Subcutaneous adipose tissue (tissue), 4 donors: Measurements from ENCODE around the gene LGALS4. TPM values are rescaled to one million over a fixed set of nuclear protein-coding genes. Genes with fewer than 3 reads are reported as not detected.

ENCODE experiments used
- CTCF ChIP-seq: fragments of 450-650 bp; IDR thresholded peaks from one replicate; pipeline ENCODE4 v1.5.1; 2016; ENCODE audit warnings: low read depth, mild to moderate bottlenecking, control low read depth, antibody characterized with exemption, moderate library complexity
- small RNA-seq: library from RNA; depleted of rRNA; stranded (forward); fragments of <200 nt; gene quantifications from one replicate; pipeline ENCODE3, GENCODE V24; 2016
- total RNA-seq, 4 donors: library from RNA; depleted of rRNA; stranded (reverse); fragments of >200 nt; gene quantifications; one replicate each; pipeline ENCODE4 v1.1.0, GENCODE V29; 2016

The LGALS4 gene
- total RNA-seq, 4 donors from 2014 or later = 1.9 to 4.5 (median 4.4) TPM; not detected in 1

GRCh38 chr19:38769635-38770211 lies 43.0 kb downstream of the LGALS4 start:
- TF ChIP-seq CTCF = no peak

GRCh38 chr19:38766276-38767047 lies 46.3 kb downstream of the LGALS4 start:
- no peak for TF ChIP-seq CTCF

DNA sequence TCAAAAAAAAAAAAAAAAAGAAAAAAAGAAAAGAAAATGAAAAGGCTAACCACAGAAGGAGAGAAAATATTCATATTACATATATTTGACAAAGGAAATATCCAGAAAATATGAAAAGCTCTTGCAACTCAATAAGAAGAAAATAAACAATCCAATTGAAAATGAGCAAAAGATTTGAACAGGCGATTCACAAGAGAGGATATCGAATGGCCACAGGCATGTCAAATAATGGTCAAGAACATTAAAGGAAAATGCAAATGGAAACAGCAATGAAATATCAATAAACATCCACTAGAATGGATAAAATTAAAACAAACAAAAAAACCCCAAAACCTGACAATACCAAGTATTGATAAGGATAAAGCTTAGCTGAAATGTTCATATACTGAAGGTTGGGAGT lies 47.5 kb downstream of the LGALS4 start:
- TF ChIP-seq CTCF = no peak

DNA sequence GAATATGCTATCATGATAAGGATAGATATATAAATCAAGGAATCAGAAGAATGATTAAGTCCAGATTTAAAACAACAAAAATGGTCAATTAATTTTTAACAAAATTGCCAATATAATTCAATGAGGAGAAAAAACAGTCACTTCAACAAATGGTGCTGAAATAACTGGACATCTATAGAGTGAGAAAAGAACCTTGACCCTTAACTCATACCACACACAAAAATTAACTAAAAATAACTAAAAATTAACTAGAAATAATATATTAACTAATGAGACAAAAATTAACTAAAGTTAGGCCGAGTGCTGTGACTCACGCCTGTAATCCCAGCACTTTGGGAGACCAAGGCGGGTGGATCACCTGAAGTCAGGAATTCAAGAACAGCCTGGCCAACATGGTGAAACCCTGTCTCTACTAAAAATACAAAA lies 48.9 kb downstream of the LGALS4 start:
- TF ChIP-seq CTCF = no peak

- no peak for TF ChIP-seq CTCF
Measured at GRCh38 chr19:38759590-38760003, 53.1 kb downstream of the LGALS4 start.

Small RNAs within 50 kb of the gene (small RNA-seq; reads per million reads assigned to genes)
- gene RNU6-140P = not detected

Other genes with a start within 250 kb of the LGALS4 start
- 1 to 10 TPM; 2.3 to 7.1 (median 5.1) TPM for gene MAP4K1, start 195.0 kb downstream of the LGALS4 start, total RNA-seq
- 100 to 1,000 TPM; 405 to 531 (median 443) TPM for gene EIF3K, start 193.8 kb downstream of the LGALS4 start, total RNA-seq
- 100 to 1,000 TPM; 179 to 258 (median 186) TPM for gene ACTN4, start 165.3 kb downstream of the LGALS4 start, total RNA-seq
- 1 to 10 TPM in 1 of 4 donors, under 1 TPM in 2, not detected in 1; 0.57 to 1.8 (median 0.68) TPM for gene CAPN12, start 68.5 kb downstream of the LGALS4 start, total RNA-seq
- not detected for gene LGALS7, start 39.4 kb downstream of the LGALS4 start, total RNA-seq
- gene LGALS7B, start 23.7 kb downstream of the LGALS4 start, total RNA-seq = not detected
- gene ECH1, start 18.8 kb upstream of the LGALS4 start, total RNA-seq = 100 to 1,000 TPM; 103 to 333 (median 136) TPM
- gene HNRNPL, start 37.0 kb upstream of the LGALS4 start, total RNA-seq = 100 to 1,000 TPM; 109 to 161 (median 141) TPM
- gene RINL, start 65.3 kb upstream of the LGALS4 start, total RNA-seq = 10 to 100 TPM in 1 of 4 donors, 1 to 10 TPM in 3; 3.6 to 11.0 (median 4.6) TPM
- 100 to 1,000 TPM in 1 of 4 donors, 10 to 100 TPM in 3; 45.7 to 103 (median 64.9) TPM for gene SIRT2, start 86.7 kb upstream of the LGALS4 start, total RNA-seq
- gene NFKBIB, start 87.0 kb upstream of the LGALS4 start, total RNA-seq = 10 to 100 TPM in 3 of 4 donors, 1 to 10 TPM in 1; 6.5 to 24.3 (median 16.5) TPM
- gene CCER2, start 99.2 kb upstream of the LGALS4 start, total RNA-seq = 1 to 10 TPM in 1 of 4 donors, not detected in 3; 4.1 TPM
- gene SARS2, start 117.8 kb upstream of the LGALS4 start, total RNA-seq = 10 to 100 TPM in 2 of 4 donors, 1 to 10 TPM in 2; 3.7 to 18.8 (median 10.0) TPM
- 10 to 100 TPM; 10.1 to 26.0 (median 23.0) TPM for gene MRPS12, start 118.0 kb upstream of the LGALS4 start, total RNA-seq
- gene FBXO17, start 162.8 kb upstream of the LGALS4 start, total RNA-seq = 10 to 100 TPM; 12.6 to 88.7 (median 53.1) TPM
- gene FBXO27, start 219.6 kb upstream of the LGALS4 start, total RNA-seq = 10 to 100 TPM in 2 of 4 donors, 1 to 10 TPM in 2; 5.4 to 20.5 (median 8.7) TPM